ENCODE measurements around the gene KLF7. TPM values are rescaled to one million over a fixed set of nuclear protein-coding genes. Genes with fewer than 3 reads are reported as not detected.

The KLF7 gene
- total RNA-seq, 2 experiments from 2014 or later: not detected

GRCh38 chr2:207123776-207124391, 41.9 kb downstream of the KLF7 start:
- TF ChIP-seq, protein P1, sequence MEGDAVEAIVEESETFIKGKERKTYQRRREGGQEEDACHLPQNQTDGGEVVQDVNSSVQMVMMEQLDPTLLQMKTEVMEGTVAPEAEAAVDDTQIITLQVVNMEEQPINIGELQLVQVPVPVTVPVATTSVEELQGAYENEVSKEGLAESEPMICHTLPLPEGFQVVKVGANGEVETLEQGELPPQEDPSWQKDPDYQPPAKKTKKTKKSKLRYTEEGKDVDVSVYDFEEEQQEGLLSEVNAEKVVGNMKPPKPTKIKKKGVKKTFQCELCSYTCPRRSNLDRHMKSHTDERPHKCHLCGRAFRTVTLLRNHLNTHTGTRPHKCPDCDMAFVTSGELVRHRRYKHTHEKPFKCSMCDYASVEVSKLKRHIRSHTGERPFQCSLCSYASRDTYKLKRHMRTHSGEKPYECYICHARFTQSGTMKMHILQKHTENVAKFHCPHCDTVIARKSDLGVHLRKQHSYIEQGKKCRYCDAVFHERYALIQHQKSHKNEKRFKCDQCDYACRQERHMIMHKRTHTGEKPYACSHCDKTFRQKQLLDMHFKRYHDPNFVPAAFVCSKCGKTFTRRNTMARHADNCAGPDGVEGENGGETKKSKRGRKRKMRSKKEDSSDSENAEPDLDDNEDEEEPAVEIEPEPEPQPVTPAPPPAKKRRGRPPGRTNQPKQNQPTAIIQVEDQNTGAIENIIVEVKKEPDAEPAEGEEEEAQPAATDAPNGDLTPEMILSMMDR (conservative IDR thresholded peaks at IDR 0.05; ENCODE audit: low read length): no peak
- no peak for TF ChIP-seq EZH2phosphoT487 (IDR thresholded peaks at IDR 0.05; ENCODE audit: borderline replicate concordance, low read depth, low read length)
- Histone ChIP-seq H3K9me3 (ENCODE audit: low read length) (no peaks in the 10 kb centered on the region), H4K20me1 (ENCODE audit: insufficient read depth, low read length) (no peaks in the 10 kb centered on the region), H3K4me2 (ENCODE audit: low read length) (no peak overlapping the region), H3K9me2 (ENCODE audit: insufficient read depth, low read length) (no peaks in the 10 kb centered on the region), H2AFZ (ENCODE audit: low read length) (no peak overlapping the region), H3K36me3 (ENCODE audit: insufficient read depth, low read length) (no peaks in the 10 kb centered on the region), H3K79me2 (ENCODE audit: insufficient read depth, low read depth, low read length) (no peaks in the 10 kb centered on the region), H3K27ac (ENCODE audit: low read depth, low read length, poor library complexity, severe bottlenecking) (no peak overlapping the region), H3K4me3 (ENCODE audit: low read depth, low read length, poor library complexity, severe bottlenecking) (no peak overlapping the region), H3K4me1 (ENCODE audit: insufficient read depth, low read length, poor library complexity, severe bottlenecking) (no peaks in the 10 kb centered on the region)
- CTCF ChIA-PET (ENCODE audit: unreplicated experiment): no interaction called here
- intact Hi-C loops (cut with micrococcal nuclease; ENCODE audit: unreplicated experiment): no loop called here
- no TSS peak for BruUV-seq (replicated peaks)
- POLR2A ChIA-PET: no interaction called here
- DNase-seq (ENCODE audit: low spot score): no peak

- ChIA-PET CTCF (ENCODE audit: unreplicated experiment) (interaction anchor here (0.6 kb wide), 2 partner anchors 11 to 293 kb away, joined by 3 to 5 read pairs; no protein-coding TSS in a partner anchor), POLR2A (no interaction called here)
- H3K4me2 ChIP-seq (ENCODE audit: low read length): no peak overlapping the region
- H3K27ac ChIP-seq (ENCODE audit: low read depth, low read length, poor library complexity, severe bottlenecking): no peak overlapping the region
- BruUV-seq (replicated peaks): no TSS peak
- no peaks in the 10 kb centered on the region for H3K9me2 ChIP-seq (ENCODE audit: insufficient read depth, low read length)
- no peak for DNase-seq (ENCODE audit: low spot score)
- no peaks in the 10 kb centered on the region for H3K9me3 ChIP-seq (ENCODE audit: low read length)
- TF ChIP-seq EZH2phosphoT487 (IDR thresholded peaks at IDR 0.05; ENCODE audit: borderline replicate concordance, low read depth, low read length): no peak
- TF ChIP-seq, protein P1 (conservative IDR thresholded peaks at IDR 0.05; ENCODE audit: low read length): no peak
- no peak overlapping the region for H3K4me3 ChIP-seq (ENCODE audit: low read depth, low read length, poor library complexity, severe bottlenecking)
- H4K20me1 ChIP-seq (ENCODE audit: insufficient read depth, low read length): no peaks in the 10 kb centered on the region
- no peak overlapping the region for H2AFZ ChIP-seq (ENCODE audit: low read length)
- intact Hi-C loops (cut with micrococcal nuclease; ENCODE audit: unreplicated experiment): no loop called here
- H3K4me1 ChIP-seq (ENCODE audit: insufficient read depth, low read length, poor library complexity, severe bottlenecking): no peaks in the 10 kb centered on the region
- no peaks in the 10 kb centered on the region for H3K36me3 ChIP-seq (ENCODE audit: insufficient read depth, low read length)
- H3K79me2 ChIP-seq (ENCODE audit: insufficient read depth, low read depth, low read length): no peaks in the 10 kb centered on the region
These were observed 42.4 kb downstream of the KLF7 start for GRCh38 chr2:207123335-207123744.

- CTCF ChIA-PET (ENCODE audit: unreplicated experiment): interaction anchor here (0.5 to 0.6 kb wide), 3 partner anchors 10 to 293 kb away, joined by 3 to 11 read pairs (median 5); no protein-coding TSS in a partner anchor
- intact Hi-C loops (cut with micrococcal nuclease; ENCODE audit: unreplicated experiment): no loop called here
- TF ChIP-seq, protein P1 (conservative IDR thresholded peaks at IDR 0.05; ENCODE audit: low read length): no peak
- TF ChIP-seq EZH2phosphoT487 (IDR thresholded peaks at IDR 0.05; ENCODE audit: borderline replicate concordance, low read depth, low read length): no peak
These were observed 43.0 kb downstream of the KLF7 start for GRCh38 chr2:207122651-207123334.

More at GRCh38 chr2:207122651-207123334, 43.0 kb downstream of the KLF7 start:
- Histone ChIP-seq H4K20me1 (ENCODE audit: insufficient read depth, low read length) (no peaks in the 10 kb centered on the region), H3K4me2 (ENCODE audit: low read length) (no peak overlapping the region), H3K36me3 (ENCODE audit: insufficient read depth, low read length) (no peaks in the 10 kb centered on the region), H3K27ac (ENCODE audit: low read depth, low read length, poor library complexity, severe bottlenecking) (no peak overlapping the region), H2AFZ (ENCODE audit: low read length) (no peak overlapping the region), H3K4me1 (ENCODE audit: insufficient read depth, low read length, poor library complexity, severe bottlenecking) (no peaks in the 10 kb centered on the region), H3K4me3 (ENCODE audit: low read depth, low read length, poor library complexity, severe bottlenecking) (no peak overlapping the region), H3K9me2 (ENCODE audit: insufficient read depth, low read length) (no peaks in the 10 kb centered on the region), H3K9me3 (ENCODE audit: low read length) (no peaks in the 10 kb centered on the region), H3K79me2 (ENCODE audit: insufficient read depth, low read depth, low read length) (no peaks in the 10 kb centered on the region)
- BruUV-seq (replicated peaks): no TSS peak
- POLR2A ChIA-PET: no interaction called here
- no peak for DNase-seq (ENCODE audit: low spot score)
